ENCODE data around the gene OR2AK2. TPM values are rescaled to one million over a fixed set of nuclear protein-coding genes. Genes with fewer than 3 reads are reported as not detected.

Gene OR2AK2
- total RNA-seq, 1 donor, result not detected

DNA sequence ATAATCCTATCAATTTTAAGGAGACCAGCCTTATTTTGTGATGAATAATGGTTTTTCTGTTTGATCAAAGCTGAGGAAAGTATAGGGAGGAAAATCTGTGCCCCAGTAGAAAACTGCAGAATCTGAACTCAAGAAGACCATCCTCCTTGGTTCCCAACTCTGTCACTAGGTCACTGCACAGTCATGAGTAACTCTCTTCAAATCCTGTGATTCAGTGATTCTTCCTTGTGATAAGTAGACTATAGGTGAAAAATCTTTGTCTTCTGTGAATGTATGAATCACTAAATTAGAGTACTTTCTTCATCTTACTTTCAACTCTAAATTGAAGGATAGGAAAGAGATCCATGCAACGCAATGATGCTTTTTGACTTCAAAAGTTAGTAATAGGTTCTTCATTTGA, 35.1 kb downstream of the OR2AK2 start:
- H4K20me1 ChIP-seq (ENCODE audit: insufficient read depth, low read length), result no peaks in the 10 kb centered on the region
- no peak overlapping the region for H3K4me3 ChIP-seq (ENCODE audit: insufficient read depth, low read length)
- DNase-seq (ENCODE audit: insufficient read length, low spot score, missing footprints), result no peak
- no peaks in the 10 kb centered on the region for H3K27me3 ChIP-seq (ENCODE audit: insufficient read depth, low read length)
- no peaks in the 10 kb centered on the region for H3K9me3 ChIP-seq (ENCODE audit: low read depth, low read length)
- no peak overlapping the region for H3K4me2 ChIP-seq (ENCODE audit: insufficient read depth, low read length)
- H3K79me2 ChIP-seq (ENCODE audit: insufficient read depth, low read length), result no peaks in the 10 kb centered on the region
- H3K36me3 ChIP-seq (ENCODE audit: insufficient read depth, low read length), result no peaks in the 10 kb centered on the region
- H2AFZ ChIP-seq (ENCODE audit: low read length), result no peak overlapping the region
- H3K27ac ChIP-seq (ENCODE audit: low read depth, low read length), result no peak overlapping the region
- H3K4me1 ChIP-seq (ENCODE audit: insufficient read depth, low read length), result no peaks in the 10 kb centered on the region
- TF ChIP-seq, protein P1, sequence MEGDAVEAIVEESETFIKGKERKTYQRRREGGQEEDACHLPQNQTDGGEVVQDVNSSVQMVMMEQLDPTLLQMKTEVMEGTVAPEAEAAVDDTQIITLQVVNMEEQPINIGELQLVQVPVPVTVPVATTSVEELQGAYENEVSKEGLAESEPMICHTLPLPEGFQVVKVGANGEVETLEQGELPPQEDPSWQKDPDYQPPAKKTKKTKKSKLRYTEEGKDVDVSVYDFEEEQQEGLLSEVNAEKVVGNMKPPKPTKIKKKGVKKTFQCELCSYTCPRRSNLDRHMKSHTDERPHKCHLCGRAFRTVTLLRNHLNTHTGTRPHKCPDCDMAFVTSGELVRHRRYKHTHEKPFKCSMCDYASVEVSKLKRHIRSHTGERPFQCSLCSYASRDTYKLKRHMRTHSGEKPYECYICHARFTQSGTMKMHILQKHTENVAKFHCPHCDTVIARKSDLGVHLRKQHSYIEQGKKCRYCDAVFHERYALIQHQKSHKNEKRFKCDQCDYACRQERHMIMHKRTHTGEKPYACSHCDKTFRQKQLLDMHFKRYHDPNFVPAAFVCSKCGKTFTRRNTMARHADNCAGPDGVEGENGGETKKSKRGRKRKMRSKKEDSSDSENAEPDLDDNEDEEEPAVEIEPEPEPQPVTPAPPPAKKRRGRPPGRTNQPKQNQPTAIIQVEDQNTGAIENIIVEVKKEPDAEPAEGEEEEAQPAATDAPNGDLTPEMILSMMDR (IDR thresholded peaks at IDR 0.05; ENCODE audit: extremely low read depth, low read depth, low read length), result no peak

DNA sequence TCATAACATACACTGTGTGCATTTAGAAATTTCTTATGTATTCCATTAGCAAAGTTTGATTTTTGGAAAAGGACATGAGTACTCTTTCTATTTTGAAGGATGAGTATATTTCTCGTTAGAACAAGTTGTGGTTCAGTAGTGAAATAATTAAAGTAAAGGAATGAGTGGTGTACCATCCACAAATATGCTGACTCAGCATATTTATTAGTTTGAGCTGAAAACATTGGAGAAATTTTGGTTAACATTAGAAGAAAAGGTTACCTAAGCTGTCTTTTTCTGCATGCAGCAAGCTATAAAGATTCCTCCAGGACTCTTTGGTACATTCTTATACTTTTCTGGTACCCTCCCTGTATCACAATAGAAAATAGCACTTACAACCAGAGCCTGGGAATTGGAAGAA, 42.7 kb downstream of the OR2AK2 start:
- TF ChIP-seq, protein P1 (IDR thresholded peaks at IDR 0.05; ENCODE audit: extremely low read depth, low read depth, low read length), result no peak
- no peaks in the 10 kb centered on the region for H4K20me1 ChIP-seq (ENCODE audit: insufficient read depth, low read length)
- H3K4me2 ChIP-seq (ENCODE audit: insufficient read depth, low read length), result no peak overlapping the region
- no peak overlapping the region for H2AFZ ChIP-seq (ENCODE audit: low read length)
- no peak overlapping the region for H3K4me3 ChIP-seq (ENCODE audit: insufficient read depth, low read length)
- H3K27ac ChIP-seq (ENCODE audit: low read depth, low read length), result no peak overlapping the region
- no peaks in the 10 kb centered on the region for H3K79me2 ChIP-seq (ENCODE audit: insufficient read depth, low read length)
- no peaks in the 10 kb centered on the region for H3K27me3 ChIP-seq (ENCODE audit: insufficient read depth, low read length)
- H3K4me1 ChIP-seq (ENCODE audit: insufficient read depth, low read length), result no peaks in the 10 kb centered on the region
- H3K36me3 ChIP-seq (ENCODE audit: insufficient read depth, low read length), result no peaks in the 10 kb centered on the region
- DNase-seq (ENCODE audit: insufficient read length, low spot score, missing footprints), result no peak
- no peaks in the 10 kb centered on the region for H3K9me3 ChIP-seq (ENCODE audit: low read depth, low read length)

DNA sequence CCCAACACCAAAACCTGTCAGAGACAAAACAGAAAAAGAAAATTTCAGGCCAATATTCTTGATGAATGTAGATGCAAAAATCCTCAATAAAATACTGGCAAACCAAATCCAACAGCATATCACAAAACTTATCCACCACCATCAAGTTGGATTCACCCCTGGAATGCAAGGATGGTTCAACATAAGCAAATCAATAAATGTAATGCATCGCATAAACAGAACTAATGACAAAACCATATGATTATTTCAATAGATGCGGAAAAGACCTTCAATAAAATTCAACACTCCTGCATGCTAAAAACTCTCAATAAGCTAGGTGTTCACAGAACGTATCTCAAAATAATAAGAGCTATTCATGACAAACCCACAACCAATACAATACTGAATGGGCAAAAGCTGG, 44.6 kb downstream of the OR2AK2 start:
- no peak overlapping the region for H3K4me2 ChIP-seq (ENCODE audit: insufficient read depth, low read length)
- no peak for DNase-seq (ENCODE audit: insufficient read length, low spot score, missing footprints)
- no peaks in the 10 kb centered on the region for H3K9me3 ChIP-seq (ENCODE audit: low read depth, low read length)
- no peaks in the 10 kb centered on the region for H3K4me1 ChIP-seq (ENCODE audit: insufficient read depth, low read length)
- TF ChIP-seq, protein P1 (IDR thresholded peaks at IDR 0.05; ENCODE audit: extremely low read depth, low read depth, low read length), result no peak
- no peak overlapping the region for H3K27ac ChIP-seq (ENCODE audit: low read depth, low read length)
- no peak overlapping the region for H3K4me3 ChIP-seq (ENCODE audit: insufficient read depth, low read length)
- no peaks in the 10 kb centered on the region for H3K79me2 ChIP-seq (ENCODE audit: insufficient read depth, low read length)
- H3K36me3 ChIP-seq (ENCODE audit: insufficient read depth, low read length), result no peaks in the 10 kb centered on the region
- H4K20me1 ChIP-seq (ENCODE audit: insufficient read depth, low read length), result no peaks in the 10 kb centered on the region
- no peak overlapping the region for H2AFZ ChIP-seq (ENCODE audit: low read length)
- H3K27me3 ChIP-seq (ENCODE audit: insufficient read depth, low read length), result no peaks in the 10 kb centered on the region

DNA sequence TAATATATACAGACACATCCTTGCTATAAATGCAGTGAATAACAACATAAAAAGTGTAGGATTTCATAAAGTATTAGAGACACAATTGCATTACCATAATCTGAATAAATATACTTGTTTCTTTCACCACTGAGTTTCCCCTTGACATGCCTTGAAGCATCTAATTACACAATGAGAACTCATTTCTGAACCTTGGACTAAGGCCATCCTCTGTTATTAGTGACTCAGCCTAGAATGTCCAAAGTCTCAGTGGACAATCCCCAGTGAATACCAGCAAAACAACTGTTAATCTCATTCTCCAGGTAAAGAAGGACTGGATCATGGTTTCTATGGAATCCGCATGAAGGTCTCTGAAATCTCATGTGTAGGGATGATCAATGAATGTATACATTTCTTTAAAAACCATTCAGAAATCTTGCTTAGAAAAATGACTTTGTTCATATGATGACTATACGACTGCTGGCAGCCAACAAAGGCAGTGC, 48.2 kb downstream of the OR2AK2 start, which contains the start of gene OR2L5:
Gene OR2L5, plus strand, starts transcription at position 432 of the 482 bp plus-strand sequence. CDS start 8,288 bp downstream, outside the sequence.
- Histone ChIP-seq H3K79me2 (ENCODE audit: insufficient read depth, low read length) (no peaks in the 10 kb centered on the region), H3K36me3 (ENCODE audit: insufficient read depth, low read length) (no peaks in the 10 kb centered on the region), H3K4me2 (ENCODE audit: insufficient read depth, low read length) (no peak within 1 kb of the TSS), H2AFZ (ENCODE audit: low read length) (no peak within 1 kb of the TSS), H3K27me3 (ENCODE audit: insufficient read depth, low read length) (no peaks in the 10 kb centered on the region), H3K27ac (ENCODE audit: low read depth, low read length) (no peak within 1 kb of the TSS), H3K4me1 (ENCODE audit: insufficient read depth, low read length) (no peaks in the 10 kb centered on the region), H4K20me1 (ENCODE audit: insufficient read depth, low read length) (no peaks in the 10 kb centered on the region), H3K4me3 (ENCODE audit: insufficient read depth, low read length) (no peak within 1 kb of the TSS), H3K9me3 (ENCODE audit: low read depth, low read length) (no peaks in the 10 kb centered on the region)
- TF ChIP-seq, protein P1 (IDR thresholded peaks at IDR 0.05; ENCODE audit: extremely low read depth, low read depth, low read length), result no peak
- no peak for DNase-seq (ENCODE audit: insufficient read length, low spot score, missing footprints)

All from osteoblast (primary cell).